CD4-positive, alpha-beta T cell treated with Interleukin-2 at 100 ng/mL for 4 hours (primary cell): ENCODE data around the gene TTBK2.

Source experiments
- DNase-seq: peaks from one replicate; pipeline ENCODE4 v3.0.0-alpha.2; 2020; ENCODE audit warnings: low spot score

Gene TTBK2

GRCh38 chr15:42727750-42728381 is 192.7 kb downstream of the TTBK2 start:
- no peak for DNase-seq

GRCh38 chr15:42726114-42726513 is 194.5 kb downstream of the TTBK2 start:
- no peak for DNase-seq

- DNase-seq: no peak
Measured at GRCh38 chr15:42725331-42725903, 195.2 kb downstream of the TTBK2 start.

- DNase-seq: no peak
Measured at GRCh38 chr15:42724276-42724675, 196.3 kb downstream of the TTBK2 start.

- DNase-seq: no peak
Measured at GRCh38 chr15:42723068-42723467, 197.5 kb downstream of the TTBK2 start.

- DNase-seq: no peak
Measured at GRCh38 chr15:42721916-42722315, 198.7 kb downstream of the TTBK2 start.

- no peak for DNase-seq
Measured at GRCh38 chr15:42721016-42721415, 199.6 kb downstream of the TTBK2 start.

- no peak for DNase-seq
Measured at GRCh38 chr15:42720071-42720470, 200.5 kb downstream of the TTBK2 start.

GRCh38 chr15:42719043-42719442 is 201.5 kb downstream of the TTBK2 start:
- no peak for DNase-seq

GRCh38 chr15:42716626-42717025 is 204.0 kb downstream of the TTBK2 start:
- no peak for DNase-seq

- no peak for DNase-seq
Measured at GRCh38 chr15:42716125-42716524, 204.5 kb downstream of the TTBK2 start.

- DNase-seq: no peak
Measured at GRCh38 chr15:42712584-42712983, 208.0 kb downstream of the TTBK2 start.

GRCh38 chr15:42711746-42712145 is 208.8 kb downstream of the TTBK2 start:
- DNase-seq: no peak

GRCh38 chr15:42710662-42711061 is 209.9 kb downstream of the TTBK2 start:
- DNase-seq: no peak

GRCh38 chr15:42707873-42708544 is 212.6 kb downstream of the TTBK2 start:
- no peak for DNase-seq

GRCh38 chr15:42707068-42707467 is 213.5 kb downstream of the TTBK2 start:
- DNase-seq: no peak

- DNase-seq: no peak
Measured at GRCh38 chr15:42705336-42705735, 215.2 kb downstream of the TTBK2 start.

GRCh38 chr15:42704492-42704926 is 216.1 kb downstream of the TTBK2 start:
- peak; percentile 70 for DNase-seq

GRCh38 chr15:42696626-42697025 is 224.0 kb downstream of the TTBK2 start:
- DNase-seq: no peak

GRCh38 chr15:42695527-42696071 is 225.0 kb downstream of the TTBK2 start:
- DNase-seq: no peak

GRCh38 chr15:42694398-42694797 is 226.2 kb downstream of the TTBK2 start:
- DNase-seq: no peak

- DNase-seq: no peak
Measured at GRCh38 chr15:42693942-42694341, 226.6 kb downstream of the TTBK2 start.

- DNase-seq: no peak
Measured at GRCh38 chr15:42693496-42693895, 227.1 kb downstream of the TTBK2 start.
